ENCODE measurements around the gene OLFML2A.

The OLFML2A gene

DNA sequence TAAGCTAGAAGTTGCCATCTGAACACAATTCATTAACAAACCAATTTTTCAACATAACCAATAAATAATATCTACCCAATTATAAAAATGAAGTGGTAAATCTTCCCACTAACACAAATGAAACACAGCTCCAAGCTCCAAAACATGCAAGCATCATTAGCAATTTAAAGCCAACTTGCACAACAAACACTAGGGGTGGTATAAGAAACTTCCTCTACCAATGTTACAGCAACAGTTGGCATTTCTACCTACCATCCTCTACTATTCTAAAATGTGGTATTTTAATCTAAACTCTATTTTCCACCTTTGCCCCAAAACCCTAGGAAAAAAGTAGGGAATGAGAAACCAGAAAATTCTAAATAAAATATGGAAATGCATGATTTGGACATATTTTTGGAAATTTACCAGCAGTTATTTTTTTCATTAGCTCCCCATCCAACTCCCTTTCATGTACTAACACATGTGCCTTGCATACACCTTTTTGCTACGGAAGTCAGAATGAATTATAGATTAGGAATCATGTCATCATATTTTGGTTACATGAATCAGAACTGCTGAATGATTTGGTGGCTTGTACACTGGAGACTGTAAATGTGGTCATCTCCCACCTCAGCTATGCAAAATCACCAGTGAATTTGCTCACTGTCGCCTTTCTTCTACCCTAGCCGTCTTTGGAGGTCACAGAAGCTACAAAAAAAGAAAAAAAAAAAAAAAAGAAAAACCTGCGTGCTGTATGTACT, 9.9 kb upstream of the OLFML2A start:
- Histone ChIP-seq H3K36me3 (ENCODE audit: control insufficient read depth in 1 of 2, insufficient read depth in 2 of 2, low read length in 2 of 2) (no peaks in the 10 kb centered on the region), H3K18ac (ENCODE audit: low read length) (no peak overlapping the region), H3K79me1 (ENCODE audit: low read length) (no peaks in the 10 kb centered on the region), H2BK120ac (ENCODE audit: insufficient read depth, low read length, poor library complexity) (no peak overlapping the region), H3K27me3 (ENCODE audit: insufficient read depth, low read length) (peaks cover 9% of the 10 kb centered on the region), H2AK5ac (ENCODE audit: low read length) (no peak overlapping the region), H3K27ac (ENCODE audit: low read depth, low read length) (no peak overlapping the region), H3K14ac (ENCODE audit: low read length) (no peak overlapping the region), H3K4me1 (ENCODE audit: control insufficient read depth in 1 of 2, insufficient read depth in 2 of 2, low read length in 2 of 2) (peaks cover 0 to 3% of the 10 kb centered on the region in 2 experiments), H3K4ac (ENCODE audit: low read depth, low read length) (no peak overlapping the region), H2BK12ac (ENCODE audit: low read length) (no peak overlapping the region), H2BK5ac (ENCODE audit: low read depth, low read length, poor library complexity) (no peak overlapping the region), H3K23ac (ENCODE audit: low read length) (no peak overlapping the region), H4K12ac (ENCODE audit: low read depth, low read length) (no peak overlapping the region), H3K4me3 (ENCODE audit: low read depth, low read length) (no peak overlapping the region), H3K9ac (ENCODE audit: low read length) (no peak overlapping the region), H2AFZ (ENCODE audit: insufficient read depth, low read length, poor library complexity) (no peak overlapping the region), H3K79me2 (ENCODE audit: control insufficient read depth, insufficient read depth, low read length, poor library complexity) (no peaks in the 10 kb centered on the region), H4K8ac (ENCODE audit: low read depth, low read length) (no peak overlapping the region), H3K9me3 (ENCODE audit: insufficient read depth, low read depth, low read length) (no peaks in the 10 kb centered on the region), H3K4me2 (ENCODE audit: low read length) (no peak overlapping the region), H4K91ac (ENCODE audit: low read depth, low read length) (no peak overlapping the region)
- no CpG with 5 or more reads among the region's 4 CpGs for WGBS (ENCODE audit: extremely low coverage, insufficient coverage, insufficient read length)
- no peak for DNase-seq

DNA sequence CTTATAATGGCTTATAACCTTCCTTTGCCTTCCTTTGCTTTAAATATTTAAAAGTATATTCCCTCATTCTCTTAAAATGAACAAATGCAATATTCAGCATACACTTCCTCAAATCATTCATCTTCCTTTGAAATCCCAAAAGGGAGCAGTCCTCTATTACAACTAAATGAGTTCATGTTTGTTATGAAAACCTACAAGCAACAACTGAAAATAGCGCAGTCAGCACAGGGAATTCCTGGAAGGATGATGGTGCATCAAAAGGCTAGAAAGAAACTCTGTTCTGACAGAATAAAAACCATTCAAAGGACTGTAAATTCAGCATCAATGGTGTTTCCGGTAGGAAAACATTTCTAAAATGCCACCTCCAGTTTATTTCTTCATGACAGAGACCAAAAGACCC, 9.1 kb upstream of the OLFML2A start:
- Histone ChIP-seq H3K18ac (ENCODE audit: low read length) (no peak overlapping the region), H3K9me3 (ENCODE audit: insufficient read depth, low read depth, low read length) (no peaks in the 10 kb centered on the region), H3K79me1 (ENCODE audit: low read length) (no peaks in the 10 kb centered on the region), H2AFZ (ENCODE audit: insufficient read depth, low read length, poor library complexity) (no peak overlapping the region), H3K36me3 (ENCODE audit: control insufficient read depth in 1 of 2, insufficient read depth in 2 of 2, low read length in 2 of 2) (no peaks in the 10 kb centered on the region), H3K14ac (ENCODE audit: low read length) (no peak overlapping the region), H2BK120ac (ENCODE audit: insufficient read depth, low read length, poor library complexity) (no peak overlapping the region), H3K23ac (ENCODE audit: low read length) (no peak overlapping the region), H3K27ac (ENCODE audit: low read depth, low read length) (no peak overlapping the region), H3K4me1 (ENCODE audit: control insufficient read depth in 1 of 2, insufficient read depth in 2 of 2, low read length in 2 of 2) (peaks cover 0 to 3% of the 10 kb centered on the region in 2 experiments), H2BK5ac (ENCODE audit: low read depth, low read length, poor library complexity) (no peak overlapping the region), H3K9ac (ENCODE audit: low read length) (no peak overlapping the region), H2BK12ac (ENCODE audit: low read length) (no peak overlapping the region), H3K4ac (ENCODE audit: low read depth, low read length) (no peak overlapping the region), H3K4me3 (ENCODE audit: low read depth, low read length) (no peak overlapping the region), H4K8ac (ENCODE audit: low read depth, low read length) (no peak overlapping the region), H2AK5ac (ENCODE audit: low read length) (no peak overlapping the region), H3K4me2 (ENCODE audit: low read length) (no peak overlapping the region), H3K79me2 (ENCODE audit: control insufficient read depth, insufficient read depth, low read length, poor library complexity) (no peaks in the 10 kb centered on the region), H4K12ac (ENCODE audit: low read depth, low read length) (no peak overlapping the region), H4K91ac (ENCODE audit: low read depth, low read length) (no peak overlapping the region), H3K27me3 (ENCODE audit: insufficient read depth, low read length) (peaks cover 9% of the 10 kb centered on the region)
- no peak for DNase-seq
- no CpG with 5 or more reads among the region's 2 CpGs for WGBS (ENCODE audit: extremely low coverage, insufficient coverage, insufficient read length)

DNA sequence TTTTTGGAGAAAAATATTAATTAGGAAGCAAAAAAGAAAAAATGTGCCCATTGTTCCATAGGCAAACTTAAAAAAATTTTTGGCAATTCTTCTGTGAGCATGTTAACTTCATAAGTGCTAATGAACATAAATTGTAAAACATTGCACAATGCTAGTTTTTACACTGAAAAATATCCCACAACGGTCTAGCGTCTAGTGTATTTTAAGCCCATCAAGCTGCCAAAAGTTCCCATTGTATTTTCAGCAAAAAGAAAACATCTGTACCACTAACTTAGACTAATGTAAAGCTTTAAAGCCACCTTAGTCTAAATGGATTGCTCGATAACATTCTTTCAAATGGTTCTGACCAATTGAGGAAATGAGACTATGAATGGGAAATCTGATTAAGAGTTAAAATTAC, 8.6 kb upstream of the OLFML2A start:
- Histone ChIP-seq H4K8ac (ENCODE audit: low read depth, low read length) (no peak overlapping the region), H4K91ac (ENCODE audit: low read depth, low read length) (no peak overlapping the region), H2AK5ac (ENCODE audit: low read length) (no peak overlapping the region), H3K27ac (ENCODE audit: low read depth, low read length) (no peak overlapping the region), H4K12ac (ENCODE audit: low read depth, low read length) (no peak overlapping the region), H3K27me3 (ENCODE audit: insufficient read depth, low read length) (peaks cover 9% of the 10 kb centered on the region), H3K9me3 (ENCODE audit: insufficient read depth, low read depth, low read length) (no peaks in the 10 kb centered on the region), H3K4me3 (ENCODE audit: low read depth, low read length) (no peak overlapping the region), H3K18ac (ENCODE audit: low read length) (no peak overlapping the region), H3K4ac (ENCODE audit: low read depth, low read length) (no peak overlapping the region), H2AFZ (ENCODE audit: insufficient read depth, low read length, poor library complexity) (no peak overlapping the region), H3K79me1 (ENCODE audit: low read length) (no peaks in the 10 kb centered on the region), H3K4me1 (ENCODE audit: control insufficient read depth in 1 of 2, insufficient read depth in 2 of 2, low read length in 2 of 2) (peaks cover 0 to 3% of the 10 kb centered on the region in 2 experiments), H3K9ac (ENCODE audit: low read length) (no peak overlapping the region), H3K79me2 (ENCODE audit: control insufficient read depth, insufficient read depth, low read length, poor library complexity) (no peaks in the 10 kb centered on the region), H3K14ac (ENCODE audit: low read length) (no peak overlapping the region), H2BK5ac (ENCODE audit: low read depth, low read length, poor library complexity) (no peak overlapping the region), H2BK120ac (ENCODE audit: insufficient read depth, low read length, poor library complexity) (no peak overlapping the region), H3K4me2 (ENCODE audit: low read length) (no peak overlapping the region), H3K36me3 (ENCODE audit: control insufficient read depth in 1 of 2, insufficient read depth in 2 of 2, low read length in 2 of 2) (no peaks in the 10 kb centered on the region), H3K23ac (ENCODE audit: low read length) (no peak overlapping the region), H2BK12ac (ENCODE audit: low read length) (no peak overlapping the region)
- DNase-seq = no peak
- no CpG with 5 or more reads among the region's 3 CpGs for WGBS (ENCODE audit: extremely low coverage, insufficient coverage, insufficient read length)

DNA sequence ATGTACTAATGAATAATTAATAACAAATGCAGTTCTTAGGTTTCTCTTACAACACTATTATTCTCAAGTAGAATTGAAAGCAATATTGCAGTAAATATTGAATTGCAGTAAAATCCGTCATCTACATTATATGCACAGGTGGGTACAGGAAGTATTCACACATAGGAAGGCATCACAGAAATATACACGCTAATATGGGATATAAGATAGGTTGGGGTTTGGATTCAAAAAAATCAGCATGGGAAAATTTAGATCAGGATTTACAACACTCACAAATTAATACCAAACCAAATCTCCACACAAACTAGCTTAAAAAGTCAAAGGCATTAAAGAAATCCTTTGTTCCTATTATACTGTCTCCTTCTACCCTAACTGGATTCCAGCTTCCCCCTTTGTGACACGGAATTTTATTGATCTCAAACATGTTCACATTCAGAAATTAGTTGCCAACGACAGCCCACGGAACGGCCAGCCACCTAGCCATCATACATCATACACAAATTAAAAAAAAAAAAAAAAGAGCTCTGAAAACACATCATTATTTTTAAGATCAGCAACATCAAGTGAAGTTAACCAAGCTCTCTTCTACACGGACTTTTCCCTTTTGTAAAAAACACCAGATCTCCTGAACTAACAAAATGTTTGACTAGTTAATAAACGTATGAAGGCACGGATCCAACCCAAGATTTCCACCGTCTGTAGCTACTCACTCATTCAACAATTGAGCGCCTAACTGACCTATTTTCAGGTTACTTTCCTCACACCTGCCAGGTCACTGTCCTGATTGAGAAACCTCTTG, 8.0 kb upstream of the OLFML2A start:
- H3K4me2 ChIP-seq (ENCODE audit: low read length) = peak overlapping the region; percentile 83
- no CpG with 5 or more reads among the region's 11 CpGs for WGBS (ENCODE audit: extremely low coverage, insufficient coverage, insufficient read length)

More for the DNA sequence above, 8.0 kb upstream of the OLFML2A start:
- Histone ChIP-seq H3K27me3 (ENCODE audit: insufficient read depth, low read length) (peaks cover 9% of the 10 kb centered on the region), H2AFZ (ENCODE audit: insufficient read depth, low read length, poor library complexity) (no peak overlapping the region), H3K4ac (ENCODE audit: low read depth, low read length) (no peak overlapping the region), H2AK5ac (ENCODE audit: low read length) (no peak overlapping the region), H3K4me3 (ENCODE audit: low read depth, low read length) (no peak overlapping the region), H3K27ac (ENCODE audit: low read depth, low read length) (no peak overlapping the region), H3K9me3 (ENCODE audit: insufficient read depth, low read depth, low read length) (no peaks in the 10 kb centered on the region), H4K91ac (ENCODE audit: low read depth, low read length) (no peak overlapping the region), H3K79me2 (ENCODE audit: control insufficient read depth, insufficient read depth, low read length, poor library complexity) (no peaks in the 10 kb centered on the region), H3K23ac (ENCODE audit: low read length) (no peak overlapping the region), H3K18ac (ENCODE audit: low read length) (no peak overlapping the region), H3K36me3 (ENCODE audit: control insufficient read depth in 1 of 2, insufficient read depth in 2 of 2, low read length in 2 of 2) (no peaks in the 10 kb centered on the region), H3K4me1 (ENCODE audit: control insufficient read depth in 1 of 2, insufficient read depth in 2 of 2, low read length in 2 of 2) (peaks cover 0 to 3% of the 10 kb centered on the region in 2 experiments), H2BK12ac (ENCODE audit: low read length) (no peak overlapping the region), H2BK120ac (ENCODE audit: insufficient read depth, low read length, poor library complexity) (no peak overlapping the region), H2BK5ac (ENCODE audit: low read depth, low read length, poor library complexity) (no peak overlapping the region), H4K8ac (ENCODE audit: low read depth, low read length) (no peak overlapping the region), H4K12ac (ENCODE audit: low read depth, low read length) (no peak overlapping the region), H3K9ac (ENCODE audit: low read length) (no peak overlapping the region), H3K79me1 (ENCODE audit: low read length) (no peaks in the 10 kb centered on the region), H3K14ac (ENCODE audit: low read length) (no peak overlapping the region)
- no peak for DNase-seq
